LNCaP clone FGC (cell line): ENCODE results near the gene LPCAT1.

Experiments used
- DNase-seq: peaks from one replicate; pipeline ENCODE4 v3.0.0-alpha.2; 2011; ENCODE audit warnings: low read depth
- H3K4me3 ChIP-seq: 2 replicates; pipeline ENCODE4 v1.5.1; 2011; ENCODE audit warnings: mild to moderate bottlenecking, low read depth, low read length, control low read depth
- CTCF ChIP-seq: IDR thresholded peaks from 2 replicates; pipeline ENCODE4 v1.5.1; 2012; ENCODE audit warnings: mild to moderate bottlenecking; ENCODE audit not compliant: control insufficient read depth, insufficient read depth; ENCODE audit errors: extremely low read depth

Gene LPCAT1

DNA sequence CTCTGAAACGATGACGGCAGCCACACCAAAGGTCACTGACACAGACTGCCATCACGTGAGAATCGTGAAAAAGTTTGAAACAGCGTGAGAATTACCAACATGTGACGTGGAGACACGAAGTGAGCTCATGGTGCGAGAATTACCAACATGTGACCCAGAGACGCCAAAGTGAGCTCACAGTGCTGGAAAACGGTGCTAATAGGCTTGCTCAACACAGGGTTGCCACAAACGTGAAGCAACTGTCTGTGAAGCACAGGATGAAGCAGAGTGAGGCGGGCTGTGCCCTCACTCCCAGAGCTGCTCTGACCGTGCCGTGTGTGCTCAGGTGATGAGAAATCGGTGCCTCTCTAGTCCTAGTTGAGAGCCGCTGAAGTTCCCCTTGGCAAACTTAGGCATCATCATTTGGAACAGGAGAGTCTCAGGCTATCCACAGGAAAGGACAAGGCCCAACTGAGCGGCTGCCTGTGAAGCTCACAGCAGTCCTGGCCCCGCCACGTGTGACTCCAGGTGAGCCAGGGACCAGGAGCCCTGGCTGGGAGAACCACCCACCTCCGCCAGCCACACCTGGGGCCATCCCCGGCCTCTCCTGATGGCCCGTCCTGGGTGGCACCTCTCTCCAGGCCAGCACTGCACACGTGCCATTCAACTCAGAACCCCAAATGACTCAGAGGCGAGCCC is 48.8 kb downstream of the LPCAT1 start:
- no peak for TF ChIP-seq CTCF
- DNase-seq = no peak
- no peak overlapping the region for H3K4me3 ChIP-seq

- TF ChIP-seq CTCF = no peak
- no peak overlapping the region for H3K4me3 ChIP-seq
- DNase-seq = no peak
These were observed 49.4 kb downstream of the LPCAT1 start for GRCh38 chr5:1474183-1474839.

- TF ChIP-seq CTCF = no peak
- H3K4me3 ChIP-seq = no peak overlapping the region
- no peak for DNase-seq
These were observed 50.0 kb downstream of the LPCAT1 start for GRCh38 chr5:1473746-1474145.

DNA sequence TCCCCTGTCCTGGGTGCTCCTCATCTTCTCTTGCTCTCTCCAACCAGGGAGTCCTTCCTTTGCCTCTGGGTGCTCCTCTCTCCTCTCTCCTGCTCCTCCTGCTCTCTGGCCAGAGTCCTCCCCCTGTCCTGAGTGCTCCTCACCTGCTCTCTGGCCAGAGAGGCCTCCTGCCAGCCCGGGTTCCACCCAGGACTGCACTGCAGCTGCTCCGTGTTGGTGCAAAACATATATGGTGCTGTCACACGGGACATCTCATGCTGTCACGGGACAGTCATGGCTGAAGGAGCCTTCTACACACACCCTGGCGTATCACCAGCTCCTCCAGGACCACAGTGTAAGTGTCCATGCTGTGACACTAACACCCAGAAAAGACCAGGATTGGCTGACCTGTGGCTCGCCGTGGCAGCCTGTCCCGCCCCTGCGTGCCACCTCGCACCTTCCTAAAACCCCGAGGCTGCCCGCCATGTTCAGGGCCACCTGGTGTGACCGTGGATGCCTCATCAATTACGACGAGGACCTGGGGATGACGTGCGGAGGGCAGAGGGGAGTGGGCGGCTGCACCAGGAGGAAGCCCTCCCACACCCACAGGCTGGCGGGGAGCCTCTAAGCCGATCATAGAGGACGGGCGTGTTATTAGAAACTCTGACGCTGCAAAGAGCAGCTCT is 50.7 kb downstream of the LPCAT1 start:
- no peak for TF ChIP-seq CTCF
- no peak overlapping the region for H3K4me3 ChIP-seq
- DNase-seq = no peak

DNA sequence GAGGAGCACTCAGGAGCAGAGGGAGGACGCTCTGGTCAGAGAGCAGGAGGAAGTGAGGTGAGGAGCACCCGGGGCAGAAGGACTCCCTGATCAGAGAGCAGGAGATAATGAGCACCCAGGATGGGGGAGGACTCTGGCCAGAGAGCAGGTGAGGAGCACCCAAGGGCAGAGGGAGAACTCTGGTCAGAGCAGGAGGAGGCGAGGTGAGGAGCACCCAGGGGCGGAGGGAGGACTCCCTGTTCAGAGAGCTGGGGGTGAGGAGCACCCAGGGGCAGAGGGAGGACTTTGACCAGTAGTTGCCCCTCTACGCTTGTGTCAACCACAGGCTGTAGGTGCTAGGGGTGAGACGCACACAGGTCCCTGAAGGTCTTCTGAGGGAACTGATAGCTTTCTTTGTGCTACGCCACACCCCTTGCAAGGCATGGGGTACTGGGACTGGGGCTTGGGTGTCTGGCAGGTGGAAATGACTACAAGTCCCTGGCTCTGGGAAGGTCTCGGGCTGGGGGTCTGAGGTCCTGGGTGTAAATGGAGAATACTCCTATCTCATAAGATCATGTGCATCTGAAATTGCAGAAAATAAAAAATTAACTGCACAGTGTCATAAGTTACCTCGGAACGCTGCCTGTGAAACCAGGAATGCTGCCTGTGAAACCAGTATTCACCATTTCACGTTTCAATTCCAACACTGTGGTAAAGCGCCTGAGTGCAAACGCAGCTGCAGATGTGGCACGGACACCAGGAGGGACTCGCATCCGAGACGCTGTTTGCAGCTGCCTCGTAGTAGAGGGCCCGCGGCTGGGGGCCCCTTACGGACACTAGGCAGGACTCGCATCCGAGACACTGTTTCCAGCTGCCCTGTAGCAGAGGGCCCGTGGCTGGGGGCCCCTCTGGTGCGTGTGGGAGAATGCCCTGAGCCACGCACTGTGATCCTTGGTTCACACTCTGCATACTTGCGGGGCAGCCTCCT is 51.5 kb downstream of the LPCAT1 start:
- no peak for DNase-seq
- no peak for TF ChIP-seq CTCF
- H3K4me3 ChIP-seq = no peak overlapping the region

DNA sequence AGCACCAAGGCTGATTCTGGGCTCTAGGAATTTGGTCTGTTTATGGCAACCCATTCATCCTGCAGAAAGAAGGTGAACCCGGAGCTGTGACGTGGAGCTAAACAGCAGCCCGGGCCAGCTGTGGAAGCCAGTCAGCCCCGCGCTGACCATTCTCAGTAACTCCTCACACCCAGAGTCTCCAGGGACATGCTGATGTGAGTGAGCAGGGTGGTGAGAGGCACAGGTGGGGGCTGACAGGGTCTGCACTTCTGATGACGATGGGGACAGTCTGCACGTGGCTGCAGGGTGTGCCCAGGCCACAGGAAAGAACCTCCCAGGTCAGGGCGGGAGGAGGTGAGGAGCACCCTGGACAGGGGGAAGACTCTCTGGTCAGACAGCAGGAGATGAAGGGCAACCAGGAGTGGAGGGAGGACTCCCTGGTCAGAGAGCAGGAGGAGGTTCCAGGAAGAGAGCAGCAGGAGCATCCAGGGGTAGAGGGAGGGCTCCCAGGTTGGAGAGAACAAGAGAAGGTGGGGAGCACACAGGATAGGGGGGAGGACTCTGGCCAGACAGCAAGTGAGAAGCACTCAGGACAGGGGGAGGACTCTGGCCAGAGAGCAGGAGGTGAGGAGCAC is 52.4 kb downstream of the LPCAT1 start:
- H3K4me3 ChIP-seq = no peak overlapping the region
- no peak for DNase-seq
- no peak for TF ChIP-seq CTCF
